HG02678 (cell line): ENCODE results near the gene ZBTB39.

Experiments used
- ATAC-seq: cut with Tn5 transposase; IDR thresholded peaks from one replicate; pipeline ENCODE4 v1.9.1; 2021; ENCODE audit warnings: mild to moderate bottlenecking, moderate library complexity; ENCODE audit not compliant: unreplicated experiment

ZBTB39 gene

DNA sequence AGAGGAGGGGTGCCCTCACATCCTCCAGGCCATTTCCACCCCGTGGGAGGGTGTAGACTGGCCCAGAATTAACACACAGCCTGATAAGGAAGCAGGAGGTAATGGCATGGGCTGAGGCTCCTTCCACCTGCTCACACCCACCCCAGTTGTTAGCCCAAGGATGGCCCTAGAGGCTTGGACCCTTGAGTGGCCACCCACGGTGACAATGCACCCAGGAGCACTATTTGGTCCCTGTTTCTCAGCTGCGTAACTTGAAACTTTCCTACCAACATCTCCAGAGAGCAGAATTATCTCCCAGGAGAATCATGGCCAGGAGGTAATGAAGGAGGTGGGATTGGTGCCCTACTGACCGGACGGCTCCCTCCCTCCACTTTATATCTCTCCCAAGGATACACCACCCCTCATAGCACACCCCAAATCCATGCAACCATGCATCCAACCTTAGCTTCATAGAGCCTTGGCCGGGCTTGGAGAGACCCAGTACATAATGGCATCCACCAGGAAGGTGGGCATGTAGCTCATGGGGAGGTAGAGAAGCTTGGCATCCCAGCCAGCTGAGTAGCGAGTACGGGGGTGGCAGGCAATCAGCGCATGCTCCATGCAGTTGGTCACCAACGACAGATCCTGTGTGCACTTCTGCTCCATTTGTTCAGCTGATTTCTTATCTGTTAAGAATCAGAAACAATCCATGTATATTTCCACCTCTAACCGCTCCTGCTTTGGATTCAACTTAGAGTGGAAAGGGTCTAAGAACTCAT is 54.6 kb downstream of the ZBTB39 start:
- ATAC-seq = no peak

DNA sequence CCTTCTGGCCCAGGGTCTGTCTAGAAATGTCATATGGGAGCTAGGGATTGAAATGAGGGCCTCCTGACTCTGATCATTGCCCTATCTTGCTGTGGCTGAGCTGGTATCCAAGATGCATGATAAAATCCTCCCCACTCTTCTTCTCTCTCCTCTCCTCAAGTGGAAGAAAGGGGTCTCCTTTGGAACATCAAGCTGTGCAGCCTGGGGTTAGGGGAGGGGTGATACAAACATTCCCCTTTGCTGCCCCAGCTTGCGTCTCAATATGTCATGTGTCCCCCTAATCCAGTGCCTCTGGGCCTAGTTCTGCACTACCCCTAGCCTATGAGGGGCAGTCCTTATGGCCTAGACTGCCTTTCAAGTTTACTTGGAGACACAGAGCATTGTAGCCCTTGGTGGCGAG is 57.5 kb downstream of the ZBTB39 start:
- no peak for ATAC-seq
